ENCODE results near the gene CES1.
A peak's percentile ranks its signal among the peaks of the same experiment; 100 is the strongest.
"Not testable (repeated sequence)": the region's sequence is repeated elsewhere in the genome, so short reads cannot be mapped to it uniquely, and the experiment has no call there.

Gene CES1

DNA sequence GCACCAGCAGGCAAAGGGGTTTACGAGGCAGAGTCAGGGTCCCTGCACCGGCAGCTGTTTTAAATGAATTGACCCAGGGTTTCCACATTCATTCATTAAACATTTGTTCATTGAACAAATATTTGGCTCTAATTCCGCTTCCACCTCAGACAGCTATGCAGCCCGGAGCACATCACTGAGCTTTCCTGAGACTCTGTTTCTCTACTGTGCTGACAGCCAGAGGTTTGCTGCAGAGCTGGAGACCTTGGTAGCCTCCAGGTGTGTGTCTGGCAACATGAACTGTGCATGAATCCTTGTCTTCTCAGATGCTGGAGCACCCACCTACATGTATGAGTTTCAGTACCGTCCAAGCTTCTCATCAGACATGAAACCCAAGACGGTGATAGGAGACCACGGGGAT lies 42.7 kb downstream of the CES1 start:
- DNase-seq (ENCODE audit: low spot score), result not testable (repeated sequence)

DNA sequence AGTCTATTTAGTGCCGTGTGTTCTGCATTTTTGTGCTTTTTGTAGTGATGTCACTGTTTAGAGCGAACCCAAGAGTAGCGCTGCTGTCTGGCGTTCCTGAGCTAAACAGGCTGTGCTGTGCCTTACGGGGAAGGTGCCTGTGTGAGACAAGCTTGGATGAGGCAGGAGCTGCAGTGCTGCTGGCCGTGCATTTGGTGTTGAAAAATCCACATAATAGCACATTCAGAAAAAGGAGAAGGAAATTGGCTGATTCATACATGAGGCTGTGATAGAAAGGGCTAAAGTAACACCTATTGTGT lies 50.2 kb downstream of the CES1 start:
- not testable (repeated sequence) for DNase-seq (ENCODE audit: low spot score)

DNA sequence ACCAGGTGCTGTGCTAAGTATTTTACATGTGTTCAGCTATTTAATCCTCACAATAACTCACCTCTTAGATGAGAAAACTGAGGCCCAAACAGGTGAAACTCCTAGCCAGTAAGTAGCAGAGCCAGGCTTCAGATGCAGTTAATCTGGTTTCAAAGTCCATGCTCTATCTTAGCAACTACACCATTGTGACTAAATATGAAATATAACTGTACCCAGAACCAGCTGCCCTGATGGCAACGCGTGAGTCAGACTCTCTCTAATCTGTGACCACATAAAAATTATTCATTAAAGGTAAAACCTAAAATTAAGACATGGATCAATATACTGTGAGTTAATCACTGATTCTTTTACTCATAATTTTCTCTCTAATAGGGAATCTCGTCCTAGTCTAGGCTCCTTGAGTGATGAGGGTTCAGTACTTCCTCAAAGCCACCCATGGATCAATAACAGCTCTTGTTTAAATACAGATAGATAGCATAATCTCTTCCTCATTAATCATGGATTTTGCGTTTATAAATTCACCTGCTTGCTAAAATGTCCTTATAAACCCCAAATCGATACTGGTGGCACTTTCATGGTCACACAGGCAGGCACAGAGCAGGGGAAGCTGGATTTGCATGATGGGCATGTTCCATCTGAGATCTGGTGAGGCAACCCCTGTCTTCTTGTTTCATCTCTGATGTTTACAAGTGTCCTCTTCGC lies 50.7 kb downstream of the CES1 start:
- not testable (repeated sequence) for DNase-seq (ENCODE audit: low spot score)

DNA sequence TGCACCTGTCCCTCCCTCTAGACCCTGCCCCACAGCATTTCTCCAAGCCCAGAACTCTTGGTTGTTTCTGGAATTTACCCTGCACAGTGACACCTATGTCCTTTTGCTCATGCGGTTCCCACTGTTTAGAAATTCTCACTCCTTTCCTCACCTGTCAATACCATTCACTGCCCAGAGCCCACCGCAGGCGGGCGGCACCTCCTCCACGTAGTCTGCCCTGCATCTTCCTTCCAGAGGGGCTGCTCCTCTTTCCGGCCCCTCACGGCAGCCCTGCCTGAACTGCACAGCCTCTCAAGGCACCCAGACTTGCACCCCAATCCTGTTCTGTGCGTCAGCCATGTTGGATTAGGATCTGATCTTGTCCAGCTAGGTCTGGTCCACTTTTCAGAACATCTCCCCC lies 51.4 kb downstream of the CES1 start:
- not testable (repeated sequence) for DNase-seq (ENCODE audit: low spot score)

DNA sequence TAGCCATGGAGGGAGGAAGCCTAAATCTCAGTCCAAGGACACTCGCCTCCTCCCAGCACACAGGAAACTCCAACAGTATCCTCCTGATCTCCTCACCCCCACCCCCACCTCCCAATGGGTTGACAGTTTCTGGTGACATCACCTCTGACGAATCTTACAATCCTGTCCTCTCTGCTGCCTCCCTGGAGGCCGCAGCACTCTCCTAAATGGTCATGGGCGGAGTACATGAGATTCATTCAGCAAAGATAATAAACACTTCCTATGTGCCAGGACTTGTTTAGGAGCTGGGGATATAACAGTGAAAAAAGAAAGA lies 52.8 kb downstream of the CES1 start:
- DNase-seq (ENCODE audit: low spot score), result not testable (repeated sequence)

DNA sequence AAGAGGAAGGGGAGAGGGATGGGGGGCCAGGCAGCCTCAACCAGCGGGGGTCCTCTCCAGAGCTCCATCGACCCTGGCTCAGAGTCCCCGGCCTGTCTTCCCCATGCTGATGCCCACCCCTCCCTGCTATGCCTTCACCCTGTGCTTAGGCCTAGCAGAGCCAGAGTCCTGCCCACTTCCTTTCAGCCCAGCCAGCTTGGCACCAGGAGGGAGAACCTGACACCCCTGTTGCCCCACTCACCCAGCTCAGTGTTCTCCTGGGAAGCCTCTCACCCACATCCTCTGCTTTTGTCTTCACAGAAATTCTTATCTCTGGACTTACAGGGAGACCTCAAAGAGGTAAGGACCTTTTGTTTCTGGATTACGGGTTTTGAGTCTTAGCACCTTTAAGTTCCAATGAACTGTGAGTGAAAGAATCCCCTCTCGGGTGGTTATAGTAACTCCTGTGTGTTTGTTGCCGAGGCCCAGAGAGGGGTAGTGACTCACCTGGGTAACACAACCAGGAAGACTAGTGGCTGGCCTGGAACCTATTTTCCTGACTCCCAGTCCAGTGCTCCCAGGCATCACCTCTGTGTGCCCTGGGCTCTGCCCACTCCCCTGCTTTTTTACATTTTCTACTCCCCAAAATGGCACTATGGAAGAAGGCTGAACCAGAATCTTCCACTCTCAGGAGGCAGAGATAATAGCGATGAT lies 53.3 kb downstream of the CES1 start:
- no peak for DNase-seq (ENCODE audit: low spot score)

DNA sequence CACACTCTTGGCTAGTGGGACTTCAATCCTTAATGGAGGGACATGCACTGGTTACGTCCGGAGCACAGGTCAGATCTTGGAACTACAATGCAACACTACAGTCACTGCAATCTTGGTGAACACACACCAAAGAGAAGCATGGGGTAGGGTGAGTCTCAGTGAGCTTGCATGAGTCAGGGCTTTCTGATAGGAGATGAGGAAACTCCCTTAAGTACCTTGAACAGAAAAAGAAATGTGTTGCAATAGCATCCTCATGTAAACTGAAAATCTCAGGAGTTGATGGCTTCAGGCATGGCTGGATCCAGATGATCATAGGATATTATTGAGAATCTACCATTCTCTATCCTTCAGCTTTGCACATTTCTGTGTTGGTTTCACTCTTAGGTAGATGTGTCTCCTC lies 54.1 kb downstream of the CES1 start:
- DNase-seq (ENCODE audit: low spot score), result no peak

DNA sequence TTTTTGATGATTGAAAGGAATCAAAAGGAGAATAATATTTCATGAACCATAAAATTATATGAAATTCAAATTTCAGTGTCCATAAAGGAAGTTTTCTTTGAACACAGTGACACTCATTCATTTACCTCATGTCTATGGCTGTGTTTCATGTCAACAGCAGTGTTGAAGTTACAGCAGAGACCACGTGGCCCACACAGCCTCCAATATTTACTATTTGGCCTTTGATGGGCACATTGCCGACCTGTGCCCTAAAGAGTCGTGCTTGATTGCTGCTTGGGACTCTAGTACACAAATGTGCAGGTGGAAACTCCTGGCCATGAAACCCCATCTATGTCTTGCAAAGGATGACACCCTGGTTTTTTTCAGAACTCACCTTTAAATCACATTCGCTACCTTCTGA lies 57.0 kb downstream of the CES1 start:
- DNase-seq (ENCODE audit: low spot score), result no peak

DNA sequence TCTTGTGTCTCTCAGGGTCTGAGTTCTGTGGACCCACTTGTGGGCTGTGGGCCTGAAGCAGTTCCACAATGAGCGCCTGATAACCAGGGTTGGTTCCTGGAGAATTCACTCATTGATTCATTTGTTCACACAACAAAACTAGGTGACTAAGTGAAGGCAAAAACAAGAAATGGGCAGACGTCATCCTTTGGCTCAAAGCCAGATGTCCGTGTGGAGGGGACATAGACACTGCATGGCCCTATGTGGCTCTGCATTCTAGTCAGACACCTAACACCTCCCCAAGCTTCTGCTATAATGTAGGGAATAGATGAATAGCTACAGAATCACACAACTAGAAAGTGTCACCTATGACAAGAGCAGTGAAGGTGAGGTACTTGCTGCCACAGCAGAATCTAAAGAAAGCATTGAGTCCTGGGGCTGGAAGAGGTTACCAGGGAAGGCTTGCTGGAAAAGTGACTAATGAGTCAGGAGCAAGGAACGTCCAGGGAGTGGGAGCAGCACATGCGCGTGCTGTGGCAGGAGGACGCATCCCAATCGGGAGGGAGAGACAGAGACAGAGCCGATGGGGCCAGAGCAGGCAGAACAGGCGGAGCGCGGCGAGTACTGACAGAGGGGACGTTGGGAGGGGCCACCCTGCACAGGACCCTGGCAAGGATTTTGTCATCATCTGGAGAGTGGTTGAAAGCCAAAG lies 58.9 kb downstream of the CES1 start:
- DNase-seq (ENCODE audit: low spot score), result no peak

DNA sequence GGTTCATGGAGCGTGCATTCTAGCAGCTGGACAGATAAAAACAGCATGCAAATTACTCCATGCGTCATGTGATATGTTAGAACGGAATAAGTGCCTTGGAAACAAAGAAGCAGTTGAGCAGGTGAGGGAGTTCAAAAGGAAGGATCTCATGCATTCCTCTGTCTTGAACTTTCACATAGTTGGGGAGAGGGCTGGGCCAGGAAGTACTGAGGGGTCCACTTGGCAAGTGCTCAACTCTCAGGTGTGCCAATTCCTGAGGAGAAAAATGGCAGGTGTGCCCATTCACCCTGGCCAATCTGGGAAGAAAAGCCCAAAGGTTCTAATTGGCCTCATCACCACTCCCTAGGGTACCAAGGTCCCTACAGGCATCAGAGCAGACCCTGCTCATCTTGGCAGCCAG lies 67.7 kb downstream of the CES1 start:
- DNase-seq (ENCODE audit: low spot score), result no peak

DNA sequence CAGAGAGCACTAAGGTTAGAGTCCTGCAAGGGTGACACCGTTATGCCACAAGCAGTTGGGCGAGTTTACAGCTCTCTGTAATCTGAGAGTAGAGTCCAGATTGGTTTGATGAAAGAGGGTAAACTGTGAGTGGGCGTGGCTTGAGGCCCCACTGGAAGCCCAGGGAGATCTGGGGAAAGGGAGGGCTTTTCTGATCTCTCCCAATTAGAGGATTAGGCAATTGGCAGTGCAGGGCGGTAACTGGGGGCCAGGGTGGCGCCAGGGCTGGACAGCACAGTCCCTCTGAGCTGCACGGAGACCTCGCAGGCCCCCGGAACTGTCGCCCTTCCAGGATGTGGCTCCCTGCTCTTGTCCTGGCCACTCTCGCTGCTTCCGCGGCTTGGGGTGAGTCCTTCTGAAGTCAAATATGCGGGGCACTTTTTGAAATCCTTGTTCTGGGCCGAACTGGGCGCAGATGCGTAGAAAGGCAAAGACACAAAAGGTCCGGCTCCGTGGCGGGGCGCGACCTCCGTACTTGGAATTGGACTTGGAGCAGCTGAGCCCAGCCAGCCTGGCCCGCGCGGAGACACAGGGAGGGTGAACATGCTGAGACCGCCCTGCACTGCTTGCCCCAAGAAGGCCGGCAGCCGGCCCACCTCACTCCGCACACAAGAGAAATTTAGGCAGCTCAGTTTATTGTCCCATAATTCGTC lies 72.4 kb downstream of the CES1 start:
- DNase-seq (ENCODE audit: low spot score), result no peak

DNA sequence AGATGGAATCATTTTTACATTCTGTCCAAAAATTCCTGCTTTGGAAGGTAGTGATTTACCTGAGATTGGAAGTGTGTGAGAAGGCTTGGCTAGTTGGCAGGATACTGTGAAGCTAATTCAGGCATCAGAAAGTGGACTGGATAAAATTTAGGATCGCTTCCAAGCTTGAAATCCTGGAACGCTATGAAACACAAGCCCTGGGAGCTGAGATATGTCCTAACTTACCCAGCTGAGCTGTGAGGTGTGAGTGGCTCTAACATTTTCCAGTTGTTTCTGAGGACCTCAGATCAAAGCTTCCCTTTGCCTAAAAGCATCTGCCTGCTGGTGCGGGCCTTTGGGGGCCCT lies 73.0 kb downstream of the CES1 start:
- DNase-seq (ENCODE audit: low spot score), result not testable (repeated sequence)

DNA sequence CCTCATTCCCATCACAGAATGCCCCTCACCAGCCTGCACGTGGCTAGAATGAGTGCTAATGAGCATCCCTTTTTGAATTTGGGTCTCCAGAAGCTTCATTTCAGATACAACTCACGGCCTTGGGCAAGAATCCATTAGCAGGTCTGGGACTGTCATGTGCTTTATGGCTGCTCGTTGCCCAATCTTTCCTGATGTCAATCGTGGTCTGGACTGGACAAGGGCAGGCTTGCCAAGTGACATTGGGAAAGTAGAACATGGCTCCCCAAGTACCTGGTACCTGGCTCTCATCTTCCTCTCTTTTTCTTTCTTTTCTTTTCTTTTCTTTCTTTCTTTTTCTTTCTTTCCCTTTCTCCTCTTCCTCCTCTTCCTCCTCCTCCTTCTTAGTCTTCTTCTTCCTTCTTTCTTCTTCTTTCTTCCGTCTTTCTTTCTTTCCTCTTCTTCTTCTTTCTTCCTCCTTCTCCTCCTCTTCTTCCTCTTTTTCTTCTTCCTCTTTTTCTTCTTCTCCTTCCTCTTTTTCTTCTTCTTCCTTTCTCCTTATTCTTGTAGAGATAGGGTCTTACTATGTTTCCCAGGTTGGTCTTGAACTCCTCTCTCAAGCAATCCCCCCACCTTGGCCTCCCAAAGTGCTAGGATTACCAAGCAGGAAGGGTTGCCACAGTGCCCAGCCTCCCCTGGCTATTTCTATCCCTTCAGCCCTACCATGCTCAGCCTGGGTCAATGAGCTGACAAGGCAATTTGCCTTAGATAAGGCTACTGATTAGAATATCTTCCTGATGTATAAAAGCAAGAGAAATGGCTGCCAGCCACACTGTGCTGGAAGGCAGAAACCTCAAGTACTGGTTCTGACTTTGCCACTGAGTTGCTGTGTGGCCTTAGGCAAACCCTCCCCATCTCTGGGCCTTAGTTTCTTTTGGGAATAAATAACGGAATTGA lies 75.0 kb downstream of the CES1 start:
- not testable (repeated sequence) for DNase-seq (ENCODE audit: low spot score)

DNA sequence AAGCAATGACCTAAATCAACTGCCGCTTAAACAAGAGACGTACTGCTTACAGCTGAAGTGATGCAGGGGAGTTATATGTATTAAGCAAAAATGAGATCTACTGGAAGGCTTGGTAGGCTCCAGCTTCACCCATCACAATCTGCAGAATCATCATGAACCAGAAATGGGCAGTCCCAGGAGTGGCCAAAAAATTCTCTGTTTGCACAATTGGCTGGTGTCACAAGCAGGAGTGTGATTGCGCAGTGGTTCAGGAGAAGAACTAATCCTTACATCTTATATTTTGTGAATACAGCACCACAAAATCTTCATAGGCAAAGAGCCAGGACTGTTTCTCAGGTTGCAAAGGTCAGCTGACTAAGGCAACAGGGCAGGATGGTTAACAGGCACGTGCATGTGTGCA lies 75.9 kb downstream of the CES1 start:
- DNase-seq (ENCODE audit: low spot score), result no peak

DNA sequence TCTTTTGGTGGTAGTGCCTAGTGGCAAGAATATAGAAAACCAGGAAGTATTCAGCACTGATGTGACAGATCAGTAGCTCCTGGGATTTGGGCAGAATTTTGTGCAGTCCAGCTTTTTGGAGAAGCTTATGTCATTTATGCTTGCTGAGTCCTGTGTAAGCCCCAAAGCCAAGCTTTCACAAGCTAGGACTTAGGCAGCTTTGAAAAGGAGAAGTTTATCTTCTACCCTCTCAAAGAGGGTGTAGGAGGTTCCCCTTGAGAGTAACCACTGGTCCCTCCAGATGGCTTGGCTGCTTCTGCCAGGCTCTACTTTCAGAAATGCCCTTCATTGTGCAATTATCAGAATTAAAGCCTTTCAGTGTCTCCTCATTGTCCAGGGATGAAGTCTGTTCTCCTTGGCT lies 78.8 kb downstream of the CES1 start:
- no peak for DNase-seq (ENCODE audit: low spot score)

DNA sequence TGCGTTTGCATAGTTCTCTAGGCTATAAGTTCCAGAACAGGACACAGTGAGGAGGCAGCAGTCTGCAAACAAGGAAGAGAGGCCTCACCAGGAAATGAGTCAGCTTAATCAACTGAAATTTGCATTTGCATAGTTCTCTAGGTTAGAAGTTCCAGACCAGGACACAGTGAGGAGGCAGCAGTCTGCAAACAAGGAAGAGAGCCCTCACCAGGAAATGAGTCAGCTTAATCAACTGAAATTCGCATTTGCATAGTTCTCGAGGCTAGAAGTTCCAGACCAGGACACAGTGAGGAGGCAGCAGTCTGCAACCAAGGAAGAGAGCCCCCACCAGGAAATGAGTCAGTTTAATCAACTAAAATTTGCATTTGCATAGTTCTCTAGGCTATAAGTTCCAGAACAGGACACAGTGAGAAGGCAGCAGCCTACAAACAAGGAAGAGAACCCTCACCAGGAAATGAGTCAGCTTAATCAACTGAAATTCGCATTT lies 79.7 kb downstream of the CES1 start:
- DNase-seq (ENCODE audit: low spot score), result peak; percentile 14
